H1 (cell line): ENCODE measurements around the gene C15orf62.
A peak's percentile ranks its signal among the peaks of the same experiment; 100 is the strongest.

ENCODE experiments used
- ATF2 ChIP-seq: IDR thresholded peaks from 2 replicates; pipeline ENCODE4 v1.6.1; 2012; ENCODE audit warnings: low read length, inconsistent platforms
- CHD2 ChIP-seq: IDR thresholded peaks from 2 replicates; pipeline ENCODE4 v1.6.1; 2012; ENCODE audit warnings: low read length, improper control_type of control experiment
- CTCF ChIP-seq, 3 experiments: IDR thresholded peaks; 1 replicate in 2 of 3; 2 replicates in 1 of 3; pipeline versions ENCODE4 v1.5.1 to v1.6.1; 2011; ENCODE audit warnings: low read length in 3 of 3, mild to moderate bottlenecking in 3 of 3, inconsistent platforms in 2 of 3, low read depth in 1 of 3, moderate library complexity in 1 of 3; ENCODE audit not compliant: insufficient read depth in 1 of 3; ENCODE audit errors: control extremely low read depth in 1 of 3
- EP300 ChIP-seq, 2 experiments: IDR thresholded peaks; 1 replicate in 1 of 2; 2 replicates in 1 of 2; pipeline ENCODE4 v1.6.1; 2011 to 2012; ENCODE audit warnings: low read depth in 2 of 2, low read length in 2 of 2, mild to moderate bottlenecking in 2 of 2, borderline replicate concordance in 1 of 2, inconsistent platforms in 1 of 2, moderate library complexity in 1 of 2
- EZH2 ChIP-seq: fragments of 200-600 bp; sonication (generic); IDR thresholded peaks from 2 replicates; pipeline ENCODE4 v1.7.1; 2012; ENCODE audit warnings: low read depth, mild to moderate bottlenecking, moderate library complexity, low read length, inconsistent platforms; ENCODE audit not compliant: severe bottlenecking
- HDAC6 ChIP-seq: IDR thresholded peaks from one replicate; pipeline ENCODE4 v1.7.1; 2012; ENCODE audit warnings: low read depth, mild to moderate bottlenecking, inconsistent platforms, low read length, moderate library complexity
- JUND ChIP-seq: IDR thresholded peaks from 2 replicates; pipeline ENCODE4 v1.6.1; 2011; ENCODE audit warnings: mild to moderate bottlenecking, improper control_type of control experiment, low read length
- RFX5 ChIP-seq: IDR thresholded peaks from 2 replicates; pipeline ENCODE4 v1.6.1; 2011; ENCODE audit warnings: low read depth, low read length, improper control_type of control experiment, borderline replicate concordance
- RXRA ChIP-seq: IDR thresholded peaks from 2 replicates; pipeline ENCODE4 v1.6.1; 2011; ENCODE audit warnings: low read depth, mild to moderate bottlenecking, low read length, moderate library complexity; ENCODE audit not compliant: insufficient read depth
- SAP30 ChIP-seq: fragments of 300-600 bp; sonication (generic); IDR thresholded peaks from 2 replicates; pipeline ENCODE4 v1.7.1; 2012; ENCODE audit warnings: low read length, moderate library complexity, mild to moderate bottlenecking, inconsistent platforms; ENCODE audit not compliant: insufficient read depth, insufficient replicate concordance
- TAF1 ChIP-seq: IDR thresholded peaks from 2 replicates; pipeline ENCODE4 v1.6.1; 2011; ENCODE audit warnings: mild to moderate bottlenecking, low read depth, low read length

GRCh38 chr15:40782609-40783227, 12.9 kb downstream of the C15orf62 start:
- no peak for TF ChIP-seq CHD2
- TF ChIP-seq CTCF (IDR thresholded peaks at IDR 0.05; ENCODE audit: control extremely low read depth in 1 of 3, insufficient read depth in 1 of 3, low read depth in 1 of 3, low read length in 3 of 3) = peak; percentile 77 to 79 (median 79)
- no peak for TF ChIP-seq EP300 (IDR thresholded peaks at IDR 0.05; ENCODE audit: borderline replicate concordance in 1 of 2, low read depth in 2 of 2, low read length in 2 of 2)
- TF ChIP-seq TAF1 = no peak
- TF ChIP-seq ATF2 = no peak
- no peak for TF ChIP-seq HDAC6
- no peak for TF ChIP-seq JUND
- TF ChIP-seq RFX5 = no peak
- TF ChIP-seq EZH2 = no peak
- no peak for TF ChIP-seq RXRA
- TF ChIP-seq SAP30 = no peak
